Stimulated activated CD8-positive, alpha-beta memory T cell treated with anti-CD3 and anti-CD28 coated beads, Interleukin-4, amount 100 ng/mL, for 4 hours (primary cell): ENCODE measurements around the gene PIAS4.

Source experiments
- DNase-seq, 2 donors: peaks; one replicate each; pipeline ENCODE4 v3.0.0-alpha.2; 2020; ENCODE audit warnings: low read depth in 2 of 2, low spot score in 1 of 2

Gene PIAS4

GRCh38 chr19:4069331-4069959 is 61.9 kb downstream of the PIAS4 start:
- DNase-seq: no peak

- DNase-seq: no peak
These were observed 64.1 kb downstream of the PIAS4 start for GRCh38 chr19:4071610-4072009.

GRCh38 chr19:4075373-4075772 is 67.8 kb downstream of the PIAS4 start:
- no peak for DNase-seq

- DNase-seq: no peak
These were observed 69.5 kb downstream of the PIAS4 start for GRCh38 chr19:4077007-4077374.

GRCh38 chr19:4077800-4078684 is 70.5 kb downstream of the PIAS4 start:
- DNase-seq: no peak

GRCh38 chr19:4080473-4080872 is 72.9 kb downstream of the PIAS4 start:
- DNase-seq: no peak

- DNase-seq: no peak
These were observed 74.0 kb downstream of the PIAS4 start for GRCh38 chr19:4081441-4082129.

GRCh38 chr19:4082172-4082571 is 74.6 kb downstream of the PIAS4 start:
- no peak for DNase-seq

- DNase-seq: no peak
These were observed 76.4 kb downstream of the PIAS4 start for GRCh38 chr19:4083677-4084546.

- DNase-seq: no peak
These were observed 77.0 kb downstream of the PIAS4 start for GRCh38 chr19:4084547-4084877.

GRCh38 chr19:4086411-4086867 is 78.9 kb downstream of the PIAS4 start:
- DNase-seq: no peak

GRCh38 chr19:4087787-4088679 is 80.5 kb downstream of the PIAS4 start:
- no peak for DNase-seq

- DNase-seq: no peak
These were observed 81.4 kb downstream of the PIAS4 start for GRCh38 chr19:4088975-4089374.
